HepG2 (cell line): ENCODE results near the gene ACSL3.

Experiments used
- BCL6 ChIP-seq: IDR thresholded peaks from 2 replicates; pipeline ENCODE4 v1.6.1; 2016; ENCODE audit warnings: missing genetic modification reagents, missing compliant biosample characterization
- ESRRA ChIP-seq: sonication (generic); formaldehyde crosslinking; IDR thresholded peaks from 2 replicates; pipeline ENCODE4 v1.5.1; 2020; ENCODE audit warnings: mild to moderate bottlenecking, low read depth, missing genetic modification reagents
- GABPA ChIP-seq, 2 experiments: IDR thresholded peaks; 2 replicates each; pipeline ENCODE4 v1.6.1; 2011 to 2016; ENCODE audit warnings: low read depth in 2 of 2, low read length in 1 of 2, missing biosample characterization in 1 of 2, missing genetic modification characterization in 1 of 2
- MXI1 ChIP-seq: IDR thresholded peaks from 3 replicates; pipeline ENCODE4 v1.6.1; 2012; ENCODE audit warnings: low read depth, low read length, inconsistent platforms, borderline replicate concordance
- SP2 ChIP-seq: sonication (generic); formaldehyde crosslinking; IDR thresholded peaks from 2 replicates; pipeline ENCODE4 v1.5.1; 2020; ENCODE audit warnings: mild to moderate bottlenecking, missing genetic modification reagents
- ZBTB7A ChIP-seq: sonication (generic); formaldehyde crosslinking; IDR thresholded peaks from 2 replicates; pipeline ENCODE4 v1.8.0; 2022; ENCODE audit warnings: mild to moderate bottlenecking, missing genetic modification reagents
- ZNF367 ChIP-seq: sonication (generic); formaldehyde crosslinking; IDR thresholded peaks from 2 replicates; pipeline ENCODE4 v1.4.0; 2020; ENCODE audit warnings: missing genetic modification reagents, borderline replicate concordance
- ZSCAN29 ChIP-seq: sonication (generic); formaldehyde crosslinking; conservative IDR thresholded peaks from 2 replicates; pipeline ENCODE4 v1.4.0; 2020; ENCODE audit warnings: mild to moderate bottlenecking, missing genetic modification reagents
- TF ChIP-seq, protein P1 (sequence below): sonication (generic); formaldehyde crosslinking; IDR thresholded peaks from 2 replicates; pipeline ENCODE4 v1.9.0; 2021; ENCODE audit warnings: mild to moderate bottlenecking, missing genetic modification reagents

DNA sequence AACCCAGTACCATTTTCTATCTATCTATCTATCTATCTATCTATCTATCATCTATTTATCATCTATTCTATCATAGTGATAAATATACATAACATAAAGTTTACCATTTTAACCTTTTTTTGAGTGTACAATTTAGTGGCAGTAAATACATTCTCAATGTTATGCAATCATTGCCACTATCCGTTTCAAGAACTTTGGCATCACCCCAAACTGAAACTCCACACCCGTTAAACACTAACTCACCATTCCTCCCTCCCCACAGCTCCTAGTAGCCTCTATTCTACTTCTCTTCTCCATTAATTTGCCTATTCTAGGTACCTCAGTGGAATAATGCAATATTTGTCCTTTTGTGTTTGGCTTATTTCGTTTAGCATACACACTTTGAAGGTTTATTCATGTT, 108.7 kb downstream of the ACSL3 start:
- TF ChIP-seq, protein P1, sequence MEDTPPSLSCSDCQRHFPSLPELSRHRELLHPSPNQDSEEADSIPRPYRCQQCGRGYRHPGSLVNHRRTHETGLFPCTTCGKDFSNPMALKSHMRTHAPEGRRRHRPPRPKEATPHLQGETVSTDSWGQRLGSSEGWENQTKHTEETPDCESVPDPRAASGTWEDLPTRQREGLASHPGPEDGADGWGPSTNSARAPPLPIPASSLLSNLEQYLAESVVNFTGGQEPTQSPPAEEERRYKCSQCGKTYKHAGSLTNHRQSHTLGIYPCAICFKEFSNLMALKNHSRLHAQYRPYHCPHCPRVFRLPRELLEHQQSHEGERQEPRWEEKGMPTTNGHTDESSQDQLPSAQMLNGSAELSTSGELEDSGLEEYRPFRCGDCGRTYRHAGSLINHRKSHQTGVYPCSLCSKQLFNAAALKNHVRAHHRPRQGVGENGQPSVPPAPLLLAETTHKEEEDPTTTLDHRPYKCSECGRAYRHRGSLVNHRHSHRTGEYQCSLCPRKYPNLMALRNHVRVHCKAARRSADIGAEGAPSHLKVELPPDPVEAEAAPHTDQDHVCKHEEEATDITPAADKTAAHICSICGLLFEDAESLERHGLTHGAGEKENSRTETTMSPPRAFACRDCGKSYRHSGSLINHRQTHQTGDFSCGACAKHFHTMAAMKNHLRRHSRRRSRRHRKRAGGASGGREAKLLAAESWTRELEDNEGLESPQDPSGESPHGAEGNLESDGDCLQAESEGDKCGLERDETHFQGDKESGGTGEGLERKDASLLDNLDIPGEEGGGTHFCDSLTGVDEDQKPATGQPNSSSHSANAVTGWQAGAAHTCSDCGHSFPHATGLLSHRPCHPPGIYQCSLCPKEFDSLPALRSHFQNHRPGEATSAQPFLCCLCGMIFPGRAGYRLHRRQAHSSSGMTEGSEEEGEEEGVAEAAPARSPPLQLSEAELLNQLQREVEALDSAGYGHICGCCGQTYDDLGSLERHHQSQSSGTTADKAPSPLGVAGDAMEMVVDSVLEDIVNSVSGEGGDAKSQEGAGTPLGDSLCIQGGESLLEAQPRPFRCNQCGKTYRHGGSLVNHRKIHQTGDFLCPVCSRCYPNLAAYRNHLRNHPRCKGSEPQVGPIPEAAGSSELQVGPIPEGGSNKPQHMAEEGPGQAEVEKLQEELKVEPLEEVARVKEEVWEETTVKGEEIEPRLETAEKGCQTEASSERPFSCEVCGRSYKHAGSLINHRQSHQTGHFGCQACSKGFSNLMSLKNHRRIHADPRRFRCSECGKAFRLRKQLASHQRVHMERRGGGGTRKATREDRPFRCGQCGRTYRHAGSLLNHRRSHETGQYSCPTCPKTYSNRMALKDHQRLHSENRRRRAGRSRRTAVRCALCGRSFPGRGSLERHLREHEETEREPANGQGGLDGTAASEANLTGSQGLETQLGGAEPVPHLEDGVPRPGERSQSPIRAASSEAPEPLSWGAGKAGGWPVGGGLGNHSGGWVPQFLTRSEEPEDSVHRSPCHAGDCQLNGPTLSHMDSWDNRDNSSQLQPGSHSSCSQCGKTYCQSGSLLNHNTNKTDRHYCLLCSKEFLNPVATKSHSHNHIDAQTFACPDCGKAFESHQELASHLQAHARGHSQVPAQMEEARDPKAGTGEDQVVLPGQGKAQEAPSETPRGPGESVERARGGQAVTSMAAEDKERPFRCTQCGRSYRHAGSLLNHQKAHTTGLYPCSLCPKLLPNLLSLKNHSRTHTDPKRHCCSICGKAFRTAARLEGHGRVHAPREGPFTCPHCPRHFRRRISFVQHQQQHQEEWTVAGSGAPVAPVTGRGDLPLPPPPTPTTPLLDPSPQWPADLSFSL (CRISPR knock-in tag) = no peak
- no peak for TF ChIP-seq SP2
- no peak for TF ChIP-seq ZNF367 (CRISPR knock-in tag)
- TF ChIP-seq GABPA (IDR thresholded peaks at IDR 0.05; ENCODE audit: low read depth, low read length) = no peak
- TF ChIP-seq GABPA (CRISPR knock-in tag; IDR thresholded peaks at IDR 0.05; ENCODE audit: low read depth) = no peak
- no peak for TF ChIP-seq MXI1
- TF ChIP-seq BCL6 (CRISPR knock-in tag) = no peak
- TF ChIP-seq ZSCAN29 (CRISPR knock-in tag) = no peak
- TF ChIP-seq ZBTB7A = no peak
- TF ChIP-seq ESRRA (CRISPR knock-in tag) = no peak
